Measurements from ENCODE around the gene FXYD5.
A peak's percentile ranks its signal among the peaks of the same experiment; 100 is the strongest.
"Not testable (repeated sequence)": the region's sequence is repeated elsewhere in the genome, so short reads cannot be mapped to it uniquely, and the experiment has no call there.

The FXYD5 gene

DNA sequence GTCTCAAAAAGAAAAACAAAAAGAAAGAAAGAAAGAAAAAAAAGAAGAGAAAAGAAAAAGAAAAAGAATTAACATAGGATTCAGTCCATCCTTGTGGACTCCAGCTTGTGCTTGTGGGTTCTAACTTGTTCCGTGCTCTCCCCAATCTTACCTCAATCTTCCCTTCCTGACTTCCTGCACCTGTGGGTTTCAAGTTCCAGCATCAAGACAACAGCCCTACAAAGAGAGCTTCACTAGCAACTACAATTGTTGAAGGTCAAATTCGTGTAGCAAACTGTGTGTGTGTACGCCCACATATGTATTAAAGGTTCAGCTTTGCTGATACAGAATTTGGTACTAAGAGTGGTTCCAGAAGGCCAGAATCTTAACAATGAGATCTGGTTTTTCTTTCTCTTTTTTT, 25.3 kb downstream of the FXYD5 start:
- no peak for DNase-seq (ENCODE audit: low read depth)

GRCh38 chr19:35181387-35181786, 26.9 kb downstream of the FXYD5 start:
- DNase-seq (ENCODE audit: low read depth) = no peak

GRCh38 chr19:35184267-35184666, 29.7 kb downstream of the FXYD5 start:
- DNase-seq (ENCODE audit: low read depth) = no peak

DNA sequence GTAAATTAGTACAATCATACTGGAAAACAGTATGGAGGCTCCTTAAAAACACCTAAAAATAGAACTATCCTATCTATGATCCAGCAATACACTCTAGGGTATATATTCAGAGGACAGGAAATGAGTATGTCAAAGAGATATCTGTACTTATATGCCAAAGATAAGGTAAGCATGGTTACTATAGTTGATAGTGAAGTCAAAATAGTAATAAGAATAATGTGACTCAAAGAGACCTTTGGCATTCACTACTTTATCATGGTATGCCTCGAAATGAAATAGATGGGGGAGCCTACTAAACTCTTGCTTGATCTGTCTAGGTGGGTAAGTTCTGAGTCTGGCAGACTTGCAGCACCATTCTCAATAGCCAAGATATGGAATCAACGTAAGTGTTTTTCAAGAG, 30.3 kb downstream of the FXYD5 start:
- no peak for DNase-seq (ENCODE audit: low read depth)

DNA sequence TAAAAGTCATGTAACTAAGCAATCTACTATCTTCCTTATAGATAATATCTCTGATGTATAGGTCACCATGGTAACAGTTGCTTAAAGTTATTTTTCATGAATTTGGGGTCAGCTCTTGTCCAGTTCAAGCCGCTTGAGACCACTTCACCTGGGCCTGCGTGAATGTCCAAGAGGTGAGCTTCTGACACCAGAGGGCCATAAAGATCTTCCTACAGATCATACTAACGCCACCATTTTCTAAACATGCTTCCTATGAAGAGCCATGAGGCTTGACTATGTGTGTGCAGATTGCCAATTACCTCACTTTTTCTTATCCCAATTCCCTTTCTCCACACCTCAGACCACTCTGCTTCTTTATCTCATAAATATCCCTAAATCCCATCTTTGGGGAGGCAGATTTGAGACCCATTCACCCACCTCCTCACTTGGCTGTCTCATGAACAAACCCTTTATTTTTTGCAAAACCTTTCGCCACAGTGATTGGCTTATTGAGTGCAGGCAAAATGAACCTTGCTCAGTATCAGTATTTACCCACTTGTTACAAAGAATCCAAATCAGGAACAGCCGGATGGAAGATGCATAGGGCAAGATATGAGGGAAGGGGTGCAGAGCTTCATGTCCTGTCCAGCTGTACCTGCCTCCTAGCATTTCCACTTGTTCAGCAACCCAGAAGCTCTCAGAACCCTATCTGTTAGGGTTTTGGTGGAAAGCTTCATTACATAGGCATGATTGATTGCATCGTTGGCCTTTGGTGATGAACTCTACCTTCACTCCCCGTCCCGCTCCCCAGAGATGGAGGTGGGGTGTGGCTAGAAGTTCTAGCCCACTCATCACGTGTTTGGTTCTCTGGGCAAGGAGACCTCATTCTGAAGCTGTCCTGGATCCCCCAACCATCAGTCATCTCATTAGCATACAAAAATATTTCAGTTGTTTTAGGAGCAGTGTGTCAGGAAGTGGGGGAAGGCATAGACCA, 39.8 kb downstream of the FXYD5 start:
- no peak for DNase-seq (ENCODE audit: low read depth)

DNA sequence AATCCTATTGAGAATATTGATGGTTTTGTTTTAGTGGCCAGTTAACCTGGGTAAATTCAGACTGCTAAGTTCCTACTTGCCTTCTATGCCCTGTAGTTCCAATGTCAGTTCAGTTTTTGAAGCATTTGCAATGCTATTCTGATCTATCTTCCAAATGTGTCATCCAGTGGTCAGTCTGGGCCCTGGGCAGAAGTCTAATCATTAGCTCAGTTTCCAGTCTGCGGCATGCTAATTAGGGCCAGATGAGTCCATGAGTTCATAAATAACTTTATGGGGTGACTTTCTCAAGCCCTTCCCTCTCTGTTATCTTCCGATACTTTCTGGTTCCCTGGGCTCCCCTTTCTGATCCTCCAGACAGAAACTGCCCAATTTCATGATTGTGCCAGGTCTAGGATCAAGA, 41.3 kb downstream of the FXYD5 start:
- no peak for DNase-seq (ENCODE audit: low read depth)

GRCh38 chr19:35196861-35197260, 42.3 kb downstream of the FXYD5 start:
- DNase-seq (ENCODE audit: low read depth) = not testable (repeated sequence)

DNA sequence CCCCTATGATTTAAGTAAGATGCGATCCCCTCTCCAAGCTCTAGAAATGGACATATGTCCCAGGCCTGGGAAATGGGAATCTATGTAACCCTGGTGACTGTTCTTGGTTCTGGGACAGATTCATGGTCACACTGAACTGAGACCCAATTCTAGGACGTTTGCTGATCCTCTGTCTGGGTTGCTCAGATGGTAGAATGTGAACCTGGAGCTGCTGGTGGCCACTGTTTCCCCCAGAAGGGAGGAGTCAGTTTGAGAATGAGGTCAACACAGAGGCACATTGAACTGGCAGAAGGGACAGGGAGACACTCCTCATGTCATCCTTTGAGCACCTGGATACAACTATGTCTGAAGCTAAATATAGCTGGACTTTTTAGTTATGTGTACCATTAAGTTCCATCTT, 44.9 kb downstream of the FXYD5 start:
- no peak for DNase-seq (ENCODE audit: low read depth)

DNA sequence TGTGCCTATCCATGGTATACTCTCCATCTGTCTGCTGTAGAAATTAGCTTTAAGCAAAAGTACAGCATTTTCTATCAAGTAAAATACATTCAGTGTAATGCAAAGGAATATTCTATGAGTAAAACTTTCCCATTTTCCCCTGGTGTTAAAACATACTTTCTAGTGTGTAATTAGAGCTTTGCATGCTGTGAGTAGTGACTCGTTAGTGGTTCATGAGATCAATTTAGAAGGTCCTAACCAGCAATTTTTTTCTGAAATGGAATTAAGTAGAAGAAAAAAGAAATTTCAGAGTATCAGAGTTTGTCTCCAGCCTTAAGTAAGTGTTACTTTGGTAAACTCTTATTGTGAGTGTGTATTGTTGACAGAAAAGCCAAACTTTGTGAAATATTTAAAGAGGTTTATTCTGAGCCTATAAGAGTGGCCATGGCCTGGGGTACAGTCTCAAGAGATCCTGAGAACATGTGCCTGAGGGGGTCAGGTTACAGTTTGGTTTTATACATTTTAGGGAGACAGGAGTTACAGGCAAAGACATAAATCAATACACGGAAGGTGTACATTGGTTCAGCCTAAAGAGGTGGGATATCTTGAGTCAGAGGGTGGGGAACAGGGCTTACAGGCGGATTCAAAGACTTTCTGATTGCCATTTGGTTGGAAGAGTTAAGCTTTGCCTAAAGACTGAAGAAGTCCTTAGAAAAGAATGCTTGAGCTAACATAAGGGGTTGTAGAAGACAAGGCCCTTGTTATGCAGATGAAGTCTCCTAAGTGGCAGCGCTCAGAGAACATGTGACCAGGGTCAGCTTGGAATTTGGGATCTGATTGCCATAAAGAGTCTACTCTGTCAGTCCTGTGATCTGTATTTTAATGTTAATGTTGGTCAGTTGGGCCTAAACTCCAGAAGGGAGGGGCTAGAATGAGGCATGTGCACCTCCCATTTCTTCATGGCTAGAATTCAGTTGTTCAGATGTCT, 48.5 kb downstream of the FXYD5 start:
- DNase-seq (ENCODE audit: low read depth) = no peak

DNA sequence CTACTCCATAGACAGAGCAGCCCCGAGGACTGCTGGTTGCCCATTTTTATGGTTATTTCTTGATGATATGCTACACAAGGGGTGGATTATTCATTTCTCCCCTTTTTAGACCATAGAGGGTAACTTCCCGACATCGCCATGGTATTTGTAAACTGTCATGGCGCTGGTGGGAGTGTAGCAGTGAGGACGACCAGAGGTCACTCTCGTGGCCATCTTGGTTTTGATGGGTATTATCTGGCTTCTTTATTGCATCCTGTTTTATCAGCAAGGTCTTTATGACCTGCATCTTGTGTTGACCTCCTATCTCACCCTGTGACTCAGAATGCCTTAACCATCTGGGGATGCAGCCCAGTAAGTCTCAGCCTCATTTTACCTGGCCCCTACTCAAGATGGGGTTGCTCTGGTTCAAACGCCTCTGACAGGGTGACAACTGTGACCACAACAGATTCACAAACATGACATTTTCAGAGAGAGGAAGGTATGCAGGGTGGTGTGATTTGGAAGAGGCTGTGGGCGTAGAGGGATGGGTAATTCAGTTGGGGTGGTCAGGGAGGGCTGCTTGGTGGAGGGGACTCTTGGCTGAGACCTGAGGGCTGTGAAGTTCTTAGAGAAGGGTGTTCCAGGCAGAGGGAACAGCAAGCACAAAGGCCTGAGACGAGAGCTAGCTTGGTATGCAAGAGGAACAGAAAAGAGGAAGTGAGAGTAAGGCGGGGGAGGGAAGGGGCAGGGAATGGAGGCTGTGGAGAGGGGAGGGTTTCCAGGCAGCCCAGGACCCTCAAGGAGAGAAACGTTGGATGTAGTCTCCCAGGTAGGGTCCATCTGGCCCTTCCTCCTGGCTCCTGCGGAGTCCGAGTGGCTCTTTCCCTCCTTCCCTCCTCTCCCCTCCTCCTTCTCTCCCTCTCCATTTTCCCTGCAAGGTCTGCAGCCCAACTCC, 50.5 kb downstream of the FXYD5 start:
- no peak for DNase-seq (ENCODE audit: low read depth)

DNA sequence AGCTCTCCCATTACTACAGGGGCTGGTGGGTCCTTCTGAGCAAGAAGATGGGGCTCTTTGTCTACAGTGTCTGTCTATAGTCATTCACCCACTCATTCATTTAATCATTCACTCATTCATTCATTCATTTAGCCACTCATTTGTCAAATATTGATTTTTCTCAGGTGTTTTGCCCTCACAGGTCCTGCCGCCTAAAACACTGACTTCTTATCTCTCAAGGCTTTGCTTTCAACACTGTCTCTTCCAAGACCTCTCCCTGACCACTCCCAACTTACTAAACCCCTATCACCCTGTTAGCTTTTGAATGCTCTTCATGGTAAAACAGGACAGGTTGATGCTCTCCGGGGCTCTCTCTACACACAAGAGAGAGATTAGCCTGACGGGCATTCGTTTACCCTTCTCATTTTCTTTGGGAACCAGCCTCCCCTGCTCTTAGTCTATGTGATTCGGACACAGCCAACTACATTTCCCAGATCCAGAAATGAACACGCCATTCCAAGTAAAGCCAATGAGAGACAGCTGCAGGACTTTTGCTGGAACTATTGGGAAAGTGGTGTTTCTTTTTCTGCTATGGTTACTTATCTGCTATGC, 51.3 kb downstream of the FXYD5 start:
- DNase-seq (ENCODE audit: low read depth) = no peak

DNA sequence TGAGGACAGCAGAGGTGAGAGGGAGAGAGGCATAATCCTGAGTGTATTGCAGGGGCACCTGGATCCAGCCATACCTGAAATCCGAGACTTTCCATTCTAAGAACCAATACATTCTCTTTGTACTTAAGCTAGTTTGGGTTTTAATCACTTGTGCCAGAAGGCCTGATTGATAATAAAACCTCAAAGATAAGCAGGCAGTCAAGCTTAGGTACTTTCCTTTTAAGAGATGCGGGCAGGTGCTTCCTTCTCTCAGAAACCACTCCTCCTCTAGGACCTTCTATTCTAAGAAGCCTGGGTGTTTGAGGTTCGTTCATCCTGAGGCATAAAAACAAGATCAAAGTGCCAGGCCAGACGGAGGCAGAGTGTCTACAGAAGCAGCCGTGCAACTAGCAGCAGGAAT, 51.8 kb downstream of the FXYD5 start:
- DNase-seq (ENCODE audit: low read depth) = no peak

- DNase-seq (ENCODE audit: low read depth) = no peak
These were observed 52.3 kb downstream of the FXYD5 start for GRCh38 chr19:35206855-35207254.

- no peak for DNase-seq (ENCODE audit: low read depth)
These were observed 52.9 kb downstream of the FXYD5 start for GRCh38 chr19:35207391-35207871.

- DNase-seq (ENCODE audit: low read depth) = no peak
These were observed 53.6 kb downstream of the FXYD5 start for GRCh38 chr19:35208121-35208520.

DNA sequence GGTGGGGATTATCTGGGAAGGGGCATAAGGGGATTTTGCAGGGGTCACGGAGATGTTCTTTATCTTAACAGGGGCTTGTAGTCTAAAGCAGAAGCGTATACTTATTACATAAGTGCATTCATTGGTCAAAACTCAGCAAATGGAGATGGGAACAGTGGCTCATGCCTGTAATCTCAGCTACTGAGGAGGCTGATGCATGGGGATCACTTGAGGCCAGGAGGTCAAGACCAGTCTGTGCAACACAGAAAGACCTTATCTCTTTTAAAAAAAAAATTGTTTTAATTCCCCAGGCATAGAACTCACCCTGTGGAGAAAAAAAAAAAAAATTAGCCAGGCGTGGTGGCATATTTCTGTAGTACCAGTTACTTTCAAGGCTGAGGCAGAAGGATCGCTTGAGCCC, 55.1 kb downstream of the FXYD5 start:
- DNase-seq (ENCODE audit: low read depth) = no peak

DNA sequence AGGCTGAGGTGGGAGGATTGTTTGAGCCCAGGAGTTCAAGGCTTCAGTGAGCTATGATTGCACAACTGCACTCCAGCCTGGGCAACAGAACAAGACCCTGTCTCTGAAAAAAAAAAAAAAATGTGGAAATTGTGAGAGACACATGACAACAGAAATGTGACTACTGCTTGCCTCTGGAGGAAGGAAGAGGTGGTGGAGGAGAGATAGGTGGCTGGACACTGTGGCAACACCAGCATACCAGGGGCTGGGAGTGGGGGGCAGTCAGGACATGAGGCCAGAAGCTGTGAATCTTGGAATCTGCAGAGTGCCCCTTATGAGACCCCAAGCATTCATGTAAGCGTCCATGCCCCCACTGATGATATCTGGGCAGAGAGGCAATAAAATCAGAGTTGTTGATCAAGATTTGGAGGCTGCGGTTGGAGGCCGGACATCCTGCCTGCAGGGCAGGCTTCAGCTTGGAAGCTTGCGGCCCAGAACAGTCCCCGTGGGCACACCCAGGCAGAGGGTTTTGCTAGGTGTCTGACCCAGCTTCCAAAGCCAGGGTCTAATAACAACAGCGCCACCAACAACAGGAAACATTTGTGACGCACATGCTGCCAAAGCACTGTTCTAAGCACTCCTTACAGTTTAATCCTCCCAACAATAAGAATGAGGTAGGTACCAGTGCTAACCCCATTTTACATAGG, 57.2 kb downstream of the FXYD5 start:
- peak; percentile 44 for DNase-seq (ENCODE audit: low read depth)

DNA sequence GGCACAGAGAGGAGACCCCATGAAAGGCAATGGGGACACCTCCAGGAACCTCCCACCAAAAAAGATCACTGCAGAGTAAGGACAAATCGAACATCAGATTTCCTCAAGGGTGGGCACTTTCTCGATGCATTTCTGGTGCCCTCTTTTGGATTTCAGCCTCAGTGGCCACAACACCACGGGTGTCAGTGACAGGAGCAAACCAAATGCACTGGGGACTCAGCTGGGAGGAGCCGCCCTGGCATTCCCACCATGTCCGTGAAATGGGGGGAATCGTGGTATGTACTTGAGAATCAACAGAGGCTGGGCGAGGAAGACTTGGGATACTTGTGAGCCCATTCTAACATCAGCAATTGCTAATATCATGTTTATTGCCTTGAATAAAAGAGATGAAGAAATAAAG, 57.7 kb downstream of the FXYD5 start:
- DNase-seq (ENCODE audit: low read depth) = no peak

- peak; percentile 73 for DNase-seq (ENCODE audit: low read depth)
These were observed 59.4 kb downstream of the FXYD5 start for GRCh38 chr19:35213663-35214632.

Data from activated T-cell treated with anti-CD3 and anti-CD28 coated beads for 24 hours (primary cell).